PFSK-1 (cell line): ENCODE results near the gene RPL27A.

Experiments
- FOXP2 ChIP-seq: optimal IDR thresholded peaks from 2 replicates; pipeline ENCODE3; 2011; ENCODE audit warnings: borderline replicate concordance, control low read depth, inconsistent platforms; ENCODE audit not compliant: insufficient read depth; ENCODE audit errors: extremely low read length, extremely low read depth
- POLR2AphosphoS5 ChIP-seq: IDR thresholded peaks from 2 replicates; pipeline ENCODE4 v1.6.1; 2012; ENCODE audit warnings: low read depth, mild to moderate bottlenecking, control low read depth, low read length, moderate library complexity
- REST ChIP-seq, 2 experiments: IDR thresholded peaks; 2 replicates each; pipeline versions ENCODE4 v1.6.1 to v1.8.0; 2011 to 2012; ENCODE audit warnings: low read depth in 2 of 2, low read length in 2 of 2, control low read depth in 1 of 2, inconsistent platforms in 1 of 2, mild to moderate bottlenecking in 1 of 2, moderate library complexity in 1 of 2; ENCODE audit not compliant: insufficient read depth in 1 of 2
- SIN3A ChIP-seq: IDR thresholded peaks from 2 replicates; pipeline ENCODE4 v1.6.1; 2012; ENCODE audit warnings: mild to moderate bottlenecking, low read length, moderate library complexity, borderline replicate concordance; ENCODE audit not compliant: insufficient read depth
- TAF1 ChIP-seq: IDR thresholded peaks from 2 replicates; pipeline ENCODE4 v1.6.1; 2012; ENCODE audit warnings: low read length, control low read depth, borderline replicate concordance; ENCODE audit not compliant: insufficient read depth

Gene RPL27A

GRCh38 chr11:8709777-8710176 lies 27.2 kb downstream of the RPL27A start:
- TF ChIP-seq SIN3A (no peak), POLR2AphosphoS5 (no peak), TAF1 (no peak), FOXP2 (no peak), REST (IDR thresholded peaks at IDR 0.05; ENCODE audit: insufficient read depth in 1 of 2, low read depth in 2 of 2, low read length in 2 of 2) (no peak)

- TF ChIP-seq POLR2AphosphoS5: no peak
- no peak for TF ChIP-seq FOXP2
- no peak for TF ChIP-seq SIN3A
- no peak for TF ChIP-seq TAF1
Measured at GRCh38 chr11:8711895-8712442, 29.4 kb downstream of the RPL27A start.

GRCh38 chr11:8712506-8712905 lies 29.9 kb downstream of the RPL27A start:
- TF ChIP-seq TAF1 (no peak), POLR2AphosphoS5 (no peak)

DNA sequence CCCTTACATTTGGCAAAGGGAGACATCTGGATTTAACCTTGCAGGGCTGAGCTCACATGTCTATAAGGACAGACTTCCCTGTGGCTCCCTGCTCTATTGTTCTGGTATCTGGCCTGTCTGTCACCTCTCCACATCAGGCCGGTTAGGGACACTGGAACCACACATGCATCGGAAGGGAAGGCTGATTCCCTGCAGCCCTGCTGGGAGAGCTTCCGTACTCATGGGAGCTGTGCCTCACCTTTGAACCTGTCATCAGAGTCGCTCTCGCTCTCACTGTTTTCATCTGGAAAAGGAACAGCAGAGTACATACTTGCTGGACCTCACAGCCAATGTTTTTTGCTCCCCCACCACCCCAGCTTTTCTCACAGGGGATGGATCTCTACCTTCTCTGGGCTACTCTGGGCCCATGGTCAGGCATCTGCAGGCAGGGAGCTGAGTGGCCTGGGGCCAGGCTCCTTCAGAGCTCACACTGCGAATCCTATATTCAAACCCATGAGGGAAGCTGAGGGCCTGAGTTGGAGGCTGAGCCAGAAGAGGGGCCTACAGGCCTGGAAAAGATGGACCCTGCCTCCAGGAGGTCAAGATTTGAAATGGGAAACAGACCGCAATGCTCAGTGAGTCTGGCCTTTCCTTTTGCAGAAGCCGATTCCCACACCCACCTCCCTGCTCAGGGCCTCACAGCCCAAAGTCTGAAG lies 31.3 kb downstream of the RPL27A start:
- TF ChIP-seq TAF1 (no peak), POLR2AphosphoS5 (no peak), REST (IDR thresholded peaks at IDR 0.05; ENCODE audit: insufficient read depth in 1 of 2, low read depth in 2 of 2, low read length in 2 of 2) (no peak), FOXP2 (no peak), SIN3A (no peak)

- no peak for TF ChIP-seq FOXP2
- TF ChIP-seq SIN3A: no peak
- no peak for TF ChIP-seq TAF1
- no peak for TF ChIP-seq REST (IDR thresholded peaks at IDR 0.05; ENCODE audit: insufficient read depth in 1 of 2, low read depth in 2 of 2, low read length in 2 of 2)
Measured at GRCh38 chr11:8714622-8715225, 32.1 kb downstream of the RPL27A start.

GRCh38 chr11:8715501-8715900 lies 32.9 kb downstream of the RPL27A start:
- TF ChIP-seq SIN3A (no peak), TAF1 (no peak), POLR2AphosphoS5 (no peak), REST (IDR thresholded peaks at IDR 0.05; ENCODE audit: insufficient read depth in 1 of 2, low read depth in 2 of 2, low read length in 2 of 2) (no peak), FOXP2 (no peak)
